Activated naive CD4-positive, alpha-beta T cell treated with anti-CD3 and anti-CD28 coated beads for 36 hours (primary cell): ENCODE data around the gene GPC6. TPM values are rescaled to one million over a fixed set of nuclear protein-coding genes. Genes with fewer than 3 reads are reported as not detected.

ENCODE experiments used
- CTCF ChIA-PET: fragments of 350-600 bp; sonication (Branson Sonifier 250); formaldehyde crosslinking; loops from one replicate; lab custom pipeline; 2021; ENCODE audit warnings: antibody characterized with exemption; lab: Charles Lee
- DNase-seq: peaks from one replicate; pipeline ENCODE4 v3.0.0-alpha.2; 2020
- H3K27ac Mint-ChIP-seq: one replicate; pipeline ENCODE4 v1.8.0; 2021; ENCODE audit warnings: mild to moderate bottlenecking, mixed read lengths
- H3K27me3 Mint-ChIP-seq: one replicate; pipeline ENCODE4 v1.8.0; 2021; ENCODE audit warnings: low read depth, mixed read lengths
- H3K36me3 Mint-ChIP-seq: one replicate; pipeline ENCODE4 v1.8.0; 2021; ENCODE audit warnings: low read depth, mixed read lengths
- H3K4me1 Mint-ChIP-seq: one replicate; pipeline ENCODE4 v1.8.0; 2021; ENCODE audit warnings: low read depth, mixed read lengths
- H3K4me3 Mint-ChIP-seq: one replicate; pipeline ENCODE4 v1.8.0; 2021; ENCODE audit warnings: mild to moderate bottlenecking, moderate library complexity, mixed read lengths
- H3K9me3 Mint-ChIP-seq: one replicate; pipeline ENCODE4 v1.8.0; 2021; ENCODE audit warnings: mixed read lengths
- intact Hi-C: fragments of 100-400 bp; cut with micrococcal nuclease; formaldehyde crosslinking; loops from one replicate; pipeline ENCODE4 v1.15.1; 2023
- total RNA-seq, 2 experiments: library from RNA; stranded (reverse); gene quantifications; one replicate each; pipeline ENCODE4 v1.2.3, GENCODE V29; 2021

GPC6 gene
- total RNA-seq, 2 experiments from 2014 or later: not detected

DNA sequence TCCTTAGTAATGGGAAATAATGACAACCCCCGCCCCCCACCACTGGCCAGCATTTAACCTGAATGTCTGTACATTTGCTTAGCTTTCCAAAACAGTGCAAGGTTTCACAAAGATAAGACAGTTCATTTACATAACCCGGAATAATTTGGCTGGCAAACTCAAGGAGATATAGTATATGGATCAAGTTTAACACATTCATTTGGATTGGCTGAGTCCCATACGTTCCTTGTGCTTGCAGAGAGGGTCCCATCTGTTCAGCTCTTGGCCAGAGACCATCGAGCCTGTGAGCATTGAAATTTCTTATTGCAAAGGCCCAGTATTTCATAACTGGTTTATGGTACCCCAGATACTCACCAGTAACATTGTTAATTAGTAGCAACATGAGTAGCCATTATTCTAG is 116.5 kb downstream of the GPC6 start:
- Mint-ChIP-seq H3K36me3 (no peaks in the 10 kb centered on the region), H3K9me3 (peaks cover 2% of the 10 kb centered on the region), H3K27me3 (no peaks in the 10 kb centered on the region), H3K4me3 (no peak overlapping the region), H3K4me1 (no peaks in the 10 kb centered on the region), H3K27ac (no peak overlapping the region)
- intact Hi-C loops: no loop called here
- no peak for DNase-seq
- CTCF ChIA-PET: no interaction called here

DNA sequence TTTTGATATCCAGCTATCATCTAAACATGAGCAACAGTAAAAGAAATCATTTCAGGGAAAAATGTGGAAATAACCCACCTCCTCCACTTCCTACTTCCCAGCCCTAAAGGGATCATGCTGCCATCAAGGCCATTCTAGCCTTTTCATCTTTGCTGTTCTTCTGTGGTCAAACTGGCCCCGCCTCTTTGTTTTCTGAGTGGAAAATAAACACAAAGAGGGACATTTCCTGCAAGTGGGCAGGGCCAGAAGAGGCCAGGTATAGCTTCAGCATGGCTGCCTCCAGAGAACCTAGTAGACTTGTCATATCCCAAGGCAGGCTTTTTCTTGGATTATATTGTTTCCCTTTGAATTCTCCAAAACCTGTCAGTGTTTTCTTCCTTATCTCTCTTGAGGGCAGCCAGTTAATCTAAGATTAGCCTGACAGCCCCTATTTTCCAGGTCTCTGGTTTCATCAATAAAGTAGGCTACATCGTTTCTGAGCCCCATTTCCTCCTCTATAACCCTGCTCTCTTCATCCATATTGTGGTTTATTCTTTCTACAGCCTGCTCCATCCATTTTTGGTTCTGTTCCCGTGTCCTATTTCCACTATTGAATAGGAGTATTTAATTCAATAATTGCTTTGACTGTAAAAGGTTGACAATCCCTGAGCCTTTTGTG is 117.6 kb downstream of the GPC6 start:
- H3K27me3 Mint-ChIP-seq: no peaks in the 10 kb centered on the region
- CTCF ChIA-PET: no interaction called here
- H3K36me3 Mint-ChIP-seq: no peaks in the 10 kb centered on the region
- H3K4me3 Mint-ChIP-seq: no peak overlapping the region
- no peak for DNase-seq
- no peaks in the 10 kb centered on the region for H3K4me1 Mint-ChIP-seq
- H3K27ac Mint-ChIP-seq: no peak overlapping the region
- peaks cover 2% of the 10 kb centered on the region for H3K9me3 Mint-ChIP-seq
- intact Hi-C loops: no loop called here

DNA sequence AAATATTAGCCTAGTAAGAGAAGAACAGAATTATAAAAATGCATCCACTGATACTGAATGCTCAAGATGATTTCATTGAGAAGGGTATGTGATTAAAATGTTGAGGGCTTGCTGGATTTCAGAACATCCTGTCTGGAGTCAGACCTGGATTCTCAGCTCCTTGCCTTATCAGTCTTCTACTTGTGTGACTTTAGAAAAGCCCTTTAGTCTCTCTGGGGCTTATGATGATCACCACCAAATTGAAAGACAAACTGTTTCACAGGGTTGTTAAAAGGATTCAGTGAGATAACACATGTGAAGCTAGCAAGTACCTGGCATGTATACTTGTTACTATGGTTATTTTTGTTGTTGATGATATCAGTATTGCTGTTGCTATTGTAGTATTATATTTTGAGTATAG is 118.4 kb downstream of the GPC6 start:
- Mint-ChIP-seq H3K4me3 (no peak overlapping the region), H3K9me3 (peaks cover 2% of the 10 kb centered on the region), H3K4me1 (no peaks in the 10 kb centered on the region), H3K27ac (no peak overlapping the region), H3K36me3 (no peaks in the 10 kb centered on the region), H3K27me3 (no peaks in the 10 kb centered on the region)
- no peak for DNase-seq
- intact Hi-C loops: loop anchor here (5.0 kb wide), 1 partner anchor 527 kb away; no protein-coding TSS in a partner anchor
- CTCF ChIA-PET: no interaction called here

DNA sequence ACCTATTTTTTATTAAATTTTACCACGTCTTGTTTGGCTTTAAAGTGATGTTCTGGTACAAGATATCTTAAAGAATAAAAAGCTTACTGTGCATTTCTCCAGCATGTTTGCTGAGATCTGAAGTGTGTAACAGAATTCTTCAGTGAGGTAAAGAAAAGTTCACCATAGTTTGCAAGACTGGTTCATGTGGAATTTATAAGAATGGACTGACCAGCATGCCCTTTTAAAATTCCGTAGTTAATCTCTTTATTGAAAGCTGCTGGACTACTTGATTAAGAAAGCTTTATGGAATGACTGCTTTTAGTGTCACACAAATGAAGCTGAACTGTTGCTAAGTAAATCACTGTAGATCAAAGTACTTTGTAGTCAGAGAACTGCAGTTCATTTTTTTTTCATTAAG is 119.2 kb downstream of the GPC6 start:
- CTCF ChIA-PET: no interaction called here
- H3K36me3 Mint-ChIP-seq: no peaks in the 10 kb centered on the region
- intact Hi-C loops: loop anchor here (5.0 kb wide), 1 partner anchor 527 kb away; no protein-coding TSS in a partner anchor
- no peaks in the 10 kb centered on the region for H3K4me1 Mint-ChIP-seq
- no peak for DNase-seq
- H3K4me3 Mint-ChIP-seq: no peak overlapping the region
- H3K9me3 Mint-ChIP-seq: peaks cover 2% of the 10 kb centered on the region
- no peak overlapping the region for H3K27ac Mint-ChIP-seq
- H3K27me3 Mint-ChIP-seq: no peaks in the 10 kb centered on the region

DNA sequence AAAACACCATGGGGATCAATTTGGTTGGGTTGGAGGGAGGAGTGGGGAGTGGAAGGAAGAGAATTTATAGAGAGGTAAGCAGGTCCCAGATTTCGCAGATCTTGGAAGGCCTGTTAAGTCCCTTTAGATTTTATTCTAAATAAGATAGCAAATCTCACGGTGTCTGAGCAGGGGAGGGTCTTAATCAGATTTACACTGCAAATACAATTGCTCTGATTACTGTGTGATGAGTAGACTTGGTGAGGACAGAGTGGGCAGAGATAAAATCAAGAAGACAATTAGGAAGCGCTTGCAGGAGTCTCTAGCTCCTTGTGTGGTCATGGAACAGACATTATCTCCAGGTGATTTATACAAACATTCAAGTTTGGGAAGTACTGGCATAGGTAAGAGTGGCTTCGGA is 126.0 kb downstream of the GPC6 start:
- intact Hi-C loops: no loop called here
- no peaks in the 10 kb centered on the region for H3K9me3 Mint-ChIP-seq
- CTCF ChIA-PET: no interaction called here
- no peak for DNase-seq
- H3K27me3 Mint-ChIP-seq: no peaks in the 10 kb centered on the region
- no peaks in the 10 kb centered on the region for H3K4me1 Mint-ChIP-seq
- H3K36me3 Mint-ChIP-seq: no peaks in the 10 kb centered on the region
- H3K4me3 Mint-ChIP-seq: no peak overlapping the region
- no peak overlapping the region for H3K27ac Mint-ChIP-seq

DNA sequence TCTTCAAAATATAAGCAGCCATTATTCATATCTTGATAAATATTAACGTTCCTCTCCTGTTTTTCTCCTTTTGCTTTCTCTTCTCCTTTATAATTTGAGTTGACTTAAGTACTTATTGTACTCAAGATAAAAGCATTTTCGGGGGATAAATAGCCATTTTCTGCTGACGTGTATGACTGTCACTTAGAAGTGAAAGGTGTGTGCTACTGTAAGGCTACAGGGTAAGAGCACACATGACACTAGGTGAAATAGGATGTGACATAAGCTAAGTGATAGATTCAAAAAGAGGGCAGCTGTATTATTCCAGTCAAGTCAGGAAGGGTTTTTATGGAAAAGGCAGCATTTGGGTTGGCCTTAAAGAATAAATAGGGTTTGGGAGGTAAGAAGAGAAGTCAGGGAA is 128.5 kb downstream of the GPC6 start:
- Mint-ChIP-seq H3K27ac (no peak overlapping the region), H3K9me3 (no peaks in the 10 kb centered on the region), H3K27me3 (no peaks in the 10 kb centered on the region), H3K4me3 (no peak overlapping the region), H3K36me3 (no peaks in the 10 kb centered on the region), H3K4me1 (no peaks in the 10 kb centered on the region)
- intact Hi-C loops: no loop called here
- no peak for DNase-seq
- CTCF ChIA-PET: interaction anchor here (1.3 kb wide), 1 partner anchor 41 kb away, joined by 3 read pairs; no protein-coding TSS in a partner anchor

DNA sequence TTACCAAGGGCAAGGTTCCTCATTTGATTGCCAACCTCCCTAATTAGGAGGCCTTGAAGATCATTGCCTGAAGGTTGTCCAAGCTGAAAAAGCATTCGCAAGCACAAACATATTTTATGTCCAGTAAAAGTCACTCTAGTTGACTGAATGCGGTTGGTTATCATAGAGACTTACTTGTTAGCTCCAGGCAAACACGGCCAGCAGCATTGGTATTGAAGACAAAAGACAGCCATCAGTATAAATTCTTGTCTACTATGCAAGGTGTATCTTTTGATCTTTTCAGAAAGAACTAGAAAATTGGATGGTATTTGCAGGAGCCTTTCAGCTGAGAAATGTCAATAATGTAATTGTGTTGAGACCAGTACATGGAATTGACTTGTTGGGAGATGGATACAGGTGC is 129.9 kb downstream of the GPC6 start:
- no peaks in the 10 kb centered on the region for H3K36me3 Mint-ChIP-seq

DNA sequence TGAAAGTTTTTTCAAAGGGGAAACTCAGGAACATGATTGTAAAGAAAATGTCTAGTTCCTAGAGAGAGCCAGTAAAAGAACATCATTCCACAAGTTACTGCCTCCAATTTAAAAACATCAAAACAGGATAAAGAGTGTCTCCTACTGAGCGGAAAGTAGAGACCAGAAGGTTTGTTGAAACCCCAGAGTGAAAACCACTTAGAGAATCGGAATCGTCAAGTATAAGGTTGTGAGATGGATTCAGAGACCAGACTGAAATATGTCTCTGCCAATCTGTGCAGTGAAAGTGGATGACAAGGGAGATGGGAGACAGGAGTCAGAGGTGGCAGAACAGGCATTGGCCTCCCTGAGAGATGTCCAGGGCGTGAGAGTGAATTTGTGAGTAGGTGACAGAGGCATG is 133.4 kb downstream of the GPC6 start:
- Mint-ChIP-seq H3K4me1 (no peaks in the 10 kb centered on the region), H3K36me3 (no peaks in the 10 kb centered on the region), H3K27me3 (peaks cover 5% of the 10 kb centered on the region), H3K27ac (no peak overlapping the region), H3K4me3 (no peak overlapping the region), H3K9me3 (peaks cover 7% of the 10 kb centered on the region)
- intact Hi-C loops: no loop called here
- CTCF ChIA-PET: no interaction called here
- DNase-seq: no peak

More for the DNA sequence above, 129.9 kb downstream of the GPC6 start:
- DNase-seq: no peak
- Mint-ChIP-seq H3K27ac (no peak overlapping the region), H3K4me3 (no peak overlapping the region), H3K27me3 (no peaks in the 10 kb centered on the region), H3K9me3 (no peaks in the 10 kb centered on the region), H3K4me1 (no peaks in the 10 kb centered on the region)
- CTCF ChIA-PET: no interaction called here
- intact Hi-C loops: no loop called here

DNA sequence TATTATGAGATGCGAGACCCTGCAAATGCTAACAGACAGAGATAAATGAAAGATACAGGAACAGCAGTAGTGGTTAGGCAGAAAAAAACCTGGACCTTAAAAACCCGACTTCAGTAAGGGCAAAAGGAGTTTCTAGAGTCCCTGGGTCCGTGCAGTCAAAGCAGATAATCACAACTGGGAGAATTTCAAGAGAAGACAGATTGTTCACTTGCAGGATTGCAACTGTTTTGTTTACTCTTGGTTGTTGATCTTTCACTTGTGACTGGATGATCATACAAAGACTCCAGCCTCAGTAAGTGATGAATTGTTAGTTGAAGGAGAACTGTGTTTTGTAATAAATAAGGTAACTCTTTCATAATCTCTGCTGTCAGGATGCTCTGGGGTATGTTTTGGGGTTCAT is 135.1 kb downstream of the GPC6 start:
- CTCF ChIA-PET: no interaction called here
- intact Hi-C loops: no loop called here
- H3K36me3 Mint-ChIP-seq: no peaks in the 10 kb centered on the region

DNA sequence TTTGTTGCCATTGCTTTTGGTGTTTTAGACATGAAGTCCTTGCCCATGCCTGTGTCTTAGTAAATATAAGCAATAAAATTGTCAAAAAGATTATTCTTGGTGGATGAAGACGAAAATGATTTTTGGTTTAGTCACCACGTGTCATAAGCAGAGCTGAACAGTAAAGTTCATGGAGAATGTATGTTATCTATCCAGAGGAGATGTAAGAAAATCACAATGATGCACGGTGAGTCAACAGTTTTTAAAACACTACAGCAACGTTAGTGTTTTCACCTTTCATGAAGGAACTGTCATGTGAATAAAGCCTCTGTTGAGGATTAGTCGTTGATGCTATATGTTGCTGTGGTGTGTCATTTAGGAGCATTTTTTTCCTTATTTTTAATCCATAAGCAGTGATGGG is 137.6 kb downstream of the GPC6 start:
- intact Hi-C loops: no loop called here
- CTCF ChIA-PET: no interaction called here
- Mint-ChIP-seq H3K36me3 (no peaks in the 10 kb centered on the region), H3K9me3 (peaks cover 7% of the 10 kb centered on the region), H3K4me1 (no peaks in the 10 kb centered on the region), H3K27ac (no peak overlapping the region), H3K4me3 (no peak overlapping the region), H3K27me3 (peaks cover 5% of the 10 kb centered on the region)
- DNase-seq: no peak

More for the DNA sequence above, 135.1 kb downstream of the GPC6 start:
- Mint-ChIP-seq H3K4me3 (no peak overlapping the region), H3K4me1 (no peaks in the 10 kb centered on the region), H3K27me3 (peaks cover 5% of the 10 kb centered on the region), H3K9me3 (peaks cover 7% of the 10 kb centered on the region), H3K27ac (no peak overlapping the region)
- no peak for DNase-seq

DNA sequence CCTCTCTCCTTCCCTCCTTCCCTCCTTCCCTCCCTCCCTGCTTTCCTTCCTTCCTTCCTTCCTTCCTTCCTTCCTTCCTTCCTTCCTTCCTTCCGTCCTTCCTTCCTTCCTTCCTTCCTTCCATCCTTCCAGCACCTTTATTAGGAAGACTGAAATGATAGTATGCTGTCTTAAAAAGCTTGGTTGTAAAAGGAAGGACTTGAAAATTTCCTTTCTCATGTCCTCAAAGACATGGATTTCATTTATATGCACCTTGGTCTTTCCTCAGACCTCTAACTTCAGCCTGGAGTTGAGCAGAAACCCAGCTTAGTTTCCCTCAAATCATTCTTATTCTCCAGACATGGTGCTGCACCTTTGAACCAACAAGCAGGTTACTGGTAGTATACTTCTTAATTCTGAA is 141.7 kb downstream of the GPC6 start:
- no peak for DNase-seq
- CTCF ChIA-PET: interaction anchor here (0.7 kb wide), 1 partner anchor 41 kb away, joined by 4 read pairs; no protein-coding TSS in a partner anchor
- H3K27ac Mint-ChIP-seq: no peak overlapping the region
- H3K4me3 Mint-ChIP-seq: no peak overlapping the region
- peaks cover 9% of the 10 kb centered on the region for H3K27me3 Mint-ChIP-seq
- H3K4me1 Mint-ChIP-seq: no peaks in the 10 kb centered on the region
- intact Hi-C loops: no loop called here
- peaks cover 7% of the 10 kb centered on the region for H3K9me3 Mint-ChIP-seq
- H3K36me3 Mint-ChIP-seq: no peaks in the 10 kb centered on the region

DNA sequence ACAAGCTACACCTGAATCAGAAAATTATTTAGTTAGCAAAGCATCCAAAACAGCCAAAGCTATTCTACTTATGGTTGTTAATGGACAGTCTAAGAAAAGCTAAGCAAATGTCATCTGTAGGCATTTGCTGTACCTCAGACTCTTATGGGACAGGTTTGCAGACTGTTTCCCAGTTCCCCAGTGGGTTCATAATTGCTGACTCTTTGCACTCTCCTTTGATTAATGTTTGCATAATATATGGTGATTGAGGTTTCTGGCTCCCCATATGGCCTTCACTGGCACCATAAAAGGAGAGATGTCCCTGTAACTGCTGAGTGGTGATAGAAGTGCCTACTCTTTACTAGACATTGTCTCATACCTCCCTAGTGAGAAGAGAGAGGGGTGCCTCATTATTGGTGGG is 142.1 kb downstream of the GPC6 start:
- Mint-ChIP-seq H3K9me3 (peaks cover 7% of the 10 kb centered on the region), H3K36me3 (no peaks in the 10 kb centered on the region), H3K27me3 (peaks cover 9% of the 10 kb centered on the region), H3K4me3 (no peak overlapping the region), H3K4me1 (no peaks in the 10 kb centered on the region), H3K27ac (no peak overlapping the region)
- intact Hi-C loops: no loop called here
- no peak for DNase-seq
- CTCF ChIA-PET: interaction anchor here (0.7 kb wide), 1 partner anchor 41 kb away, joined by 4 read pairs; no protein-coding TSS in a partner anchor

DNA sequence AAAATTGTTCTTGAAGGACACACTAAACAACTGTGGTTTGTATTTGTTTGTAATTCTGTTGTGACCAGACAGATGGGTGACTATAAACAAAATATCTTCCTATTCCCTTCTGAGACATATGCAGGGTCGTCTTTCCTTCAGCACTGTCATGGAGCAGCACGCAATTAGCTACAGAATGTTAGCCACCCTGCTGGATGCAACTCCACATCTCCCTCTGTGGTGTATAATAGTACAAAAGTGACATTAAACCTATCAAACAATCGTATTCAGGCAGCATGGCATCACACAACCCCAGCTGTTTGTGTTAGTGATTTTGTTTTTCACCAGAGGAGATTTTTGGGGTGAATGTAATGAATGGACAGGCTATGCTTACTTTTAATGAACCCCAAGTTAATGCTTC is 146.2 kb downstream of the GPC6 start:
- Mint-ChIP-seq H3K4me3 (no peak overlapping the region), H3K27ac (no peak overlapping the region), H3K36me3 (no peaks in the 10 kb centered on the region), H3K4me1 (no peaks in the 10 kb centered on the region), H3K27me3 (peaks cover 3% of the 10 kb centered on the region), H3K9me3 (no peaks in the 10 kb centered on the region)
- no peak for DNase-seq
- intact Hi-C loops: no loop called here
- CTCF ChIA-PET: no interaction called here
